HG02571 (cell line): Measurements from ENCODE around the gene PTGR1.

Experiments
- ATAC-seq: cut with Tn5 transposase; IDR thresholded peaks from one replicate; pipeline ENCODE4 v1.9.1; 2021; ENCODE audit warnings: mild to moderate bottlenecking, moderate library complexity; ENCODE audit not compliant: unreplicated experiment

PTGR1 gene

DNA sequence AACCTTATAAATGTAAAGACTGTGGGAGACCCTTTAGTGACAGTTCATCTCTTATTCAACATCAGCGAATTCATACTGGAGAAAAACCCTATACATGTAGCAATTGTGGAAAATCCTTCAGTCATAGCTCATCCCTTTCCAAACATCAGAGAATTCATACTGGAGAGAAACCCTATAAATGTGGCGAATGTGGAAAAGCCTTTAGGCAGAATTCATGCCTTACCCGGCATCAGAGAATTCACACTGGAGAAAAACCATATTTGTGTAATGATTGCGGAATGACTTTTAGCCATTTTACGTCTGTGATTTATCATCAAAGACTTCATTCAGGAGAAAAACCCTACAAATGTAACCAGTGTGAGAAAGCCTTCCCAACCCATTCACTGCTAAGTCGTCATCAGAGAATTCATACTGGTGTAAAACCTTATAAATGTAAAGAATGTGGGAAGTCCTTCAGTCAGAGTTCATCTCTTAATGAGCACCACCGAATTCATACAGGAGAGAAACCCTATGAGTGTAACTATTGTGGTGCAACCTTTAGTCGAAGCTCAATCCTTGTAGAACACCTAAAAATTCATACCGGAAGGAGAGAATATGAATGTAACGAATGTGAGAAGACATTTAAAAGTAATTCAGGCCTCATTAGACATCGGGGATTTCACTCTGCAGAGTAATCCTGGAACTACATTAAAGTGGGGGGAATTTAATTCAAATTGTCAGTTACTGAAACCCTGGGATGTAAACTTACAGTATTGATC lies 56.8 kb downstream of the PTGR1 start:
- no peak for ATAC-seq

DNA sequence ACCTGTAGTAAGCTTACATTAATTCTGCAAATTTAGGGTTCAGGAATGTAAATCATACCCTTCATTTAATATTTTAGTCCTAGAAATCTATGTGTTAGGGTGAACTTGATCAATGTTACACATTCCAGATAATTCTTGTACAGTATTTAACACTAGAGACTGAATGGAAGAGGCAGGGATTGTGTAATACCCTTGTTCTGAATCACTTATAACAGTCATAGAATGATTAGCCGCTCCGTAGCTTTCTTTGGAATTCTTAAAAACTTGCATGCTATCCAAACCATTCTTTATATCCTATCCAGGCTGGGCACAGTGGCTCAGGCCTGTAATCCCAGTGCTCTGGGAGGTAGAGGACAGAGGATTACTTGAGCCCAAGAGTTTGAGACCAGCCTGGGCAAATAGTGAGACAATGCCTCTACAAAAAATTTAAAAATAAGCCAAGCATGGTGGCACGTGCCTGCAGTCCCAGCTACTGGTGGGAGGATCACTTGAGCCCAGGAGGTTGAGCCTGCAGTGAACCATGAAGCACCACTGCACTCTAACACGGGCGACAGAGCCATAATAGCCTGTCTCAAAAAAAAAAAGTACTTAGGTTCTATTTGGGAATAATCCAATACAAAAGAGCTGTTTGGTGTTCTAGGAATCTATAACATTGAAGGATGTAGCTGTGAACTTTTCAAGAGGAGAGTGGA lies 66.2 kb downstream of the PTGR1 start:
- ATAC-seq: no peak

DNA sequence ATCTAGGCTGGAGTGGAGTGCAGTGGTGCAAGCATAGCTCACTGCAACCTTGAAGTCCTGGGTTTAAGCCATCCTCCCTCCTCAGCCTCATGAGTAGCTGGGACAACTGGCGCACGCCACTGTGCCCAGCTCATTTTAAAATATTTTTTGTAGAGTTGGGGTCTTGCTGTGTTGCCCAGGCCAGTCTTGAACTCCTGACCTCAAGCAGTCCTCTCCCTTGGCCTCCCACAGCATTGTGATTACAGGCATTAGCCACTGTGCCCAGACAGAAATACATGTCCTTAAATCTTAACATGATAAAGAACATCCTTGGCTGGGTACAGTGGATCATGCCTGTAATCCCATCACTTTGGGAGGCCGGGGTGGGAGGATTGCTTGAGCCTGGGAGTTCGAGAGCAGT lies 67.7 kb downstream of the PTGR1 start:
- ATAC-seq: no peak

DNA sequence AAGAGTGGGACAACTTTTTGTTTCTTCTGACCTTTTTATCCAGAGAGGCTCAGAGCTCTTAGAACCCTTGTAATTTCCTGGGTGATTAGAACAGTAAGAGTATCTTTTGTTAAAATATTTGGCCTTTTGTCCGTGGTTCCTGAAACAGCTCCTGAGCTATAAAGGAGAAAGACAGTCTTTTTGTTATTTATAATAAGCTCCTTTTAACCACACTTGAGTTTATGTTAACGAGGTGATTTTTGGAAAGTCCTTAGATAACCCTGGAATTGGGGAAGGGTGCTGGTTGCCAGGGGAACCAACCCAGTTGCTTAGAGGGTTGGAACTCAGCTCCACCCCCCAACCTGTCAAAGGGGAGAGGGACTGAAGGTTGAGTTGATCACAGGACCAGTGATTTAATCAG lies 69.7 kb downstream of the PTGR1 start:
- no peak for ATAC-seq

DNA sequence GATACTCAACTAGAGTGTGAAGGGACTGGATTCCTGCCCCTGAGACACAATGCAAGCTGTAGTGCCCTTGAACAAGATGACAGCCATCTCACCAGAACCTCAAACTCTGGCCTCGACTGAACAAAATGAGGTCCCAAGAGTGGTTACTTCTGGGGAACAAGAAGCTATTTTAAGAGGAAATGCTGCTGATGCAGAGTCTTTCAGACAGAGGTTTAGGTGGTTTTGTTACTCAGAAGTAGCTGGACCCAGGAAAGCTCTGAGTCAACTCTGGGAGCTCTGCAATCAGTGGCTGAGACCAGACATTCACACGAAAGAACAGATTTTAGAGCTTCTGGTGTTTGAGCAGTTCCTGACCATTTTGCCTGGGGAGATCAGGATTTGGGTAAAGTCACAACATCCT lies 72.1 kb downstream of the PTGR1 start:
- no peak for ATAC-seq

DNA sequence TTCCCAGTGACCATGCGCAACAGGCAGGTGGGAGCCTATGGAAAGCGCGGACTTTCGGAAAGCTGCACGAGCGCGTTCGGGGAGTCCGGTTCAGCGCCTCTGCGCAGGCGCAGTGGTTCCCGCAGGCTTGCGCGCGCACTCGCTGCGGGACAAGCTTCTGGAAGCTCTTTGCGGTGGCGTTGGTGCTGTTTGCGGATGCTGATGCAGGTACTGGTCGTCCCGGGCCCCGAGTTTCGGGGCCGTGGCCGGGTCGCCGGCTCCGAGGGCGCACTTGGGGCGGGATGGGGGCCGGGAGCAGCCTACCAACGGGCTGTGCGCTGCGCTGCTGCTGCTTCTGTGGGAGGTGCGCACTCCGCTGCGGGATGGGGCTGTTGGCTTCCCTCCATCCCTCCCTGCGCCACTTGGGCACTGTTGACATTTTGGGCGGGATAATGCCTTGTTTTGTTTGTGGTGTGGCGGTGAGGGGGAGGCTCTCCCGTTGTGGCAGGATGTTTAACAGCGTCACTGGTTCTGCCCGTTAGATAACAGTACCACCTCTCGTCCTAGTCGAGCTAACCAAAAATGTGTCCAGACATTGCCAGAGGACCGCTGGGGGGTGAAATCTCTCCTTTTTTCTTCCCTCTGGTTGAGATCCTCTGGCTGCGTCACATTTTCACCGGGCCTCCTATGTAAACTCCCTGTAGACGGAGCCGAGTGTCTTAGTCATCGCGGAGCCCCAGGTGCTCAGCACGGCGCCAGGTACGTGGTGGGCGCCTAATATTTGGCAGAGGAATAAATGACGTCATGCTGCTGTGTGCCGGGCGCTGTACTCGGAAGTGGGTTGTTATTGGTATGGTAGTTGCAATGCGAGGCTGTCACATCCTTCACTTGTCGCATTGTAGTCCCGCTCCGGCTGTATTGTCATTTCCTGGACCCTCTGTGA lies 74.1 kb downstream of the PTGR1 start, which contains the start of gene ZNF483:
ZNF483 (plus strand) TSS at position 124 of the 922 bp plus-strand sequence. CDS start 2,217 bp downstream, outside the sequence.
- ATAC-seq: no peak

DNA sequence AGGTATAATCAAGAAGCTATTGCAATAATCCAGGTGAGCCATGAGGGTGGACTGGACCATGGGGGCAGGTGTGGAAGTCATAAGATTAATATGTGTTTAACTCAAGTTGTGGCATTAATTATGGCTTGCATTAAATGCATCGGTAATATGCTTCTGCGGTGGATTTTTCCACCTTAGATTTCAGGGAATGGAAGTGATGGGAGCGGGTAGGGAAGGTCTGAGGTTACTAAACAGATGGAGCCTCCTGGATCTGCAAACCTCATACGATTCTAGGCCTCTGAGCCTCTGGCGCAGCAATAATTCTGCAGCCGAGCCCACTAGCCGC lies 74.8 kb downstream of the PTGR1 start:
- ATAC-seq: no peak

DNA sequence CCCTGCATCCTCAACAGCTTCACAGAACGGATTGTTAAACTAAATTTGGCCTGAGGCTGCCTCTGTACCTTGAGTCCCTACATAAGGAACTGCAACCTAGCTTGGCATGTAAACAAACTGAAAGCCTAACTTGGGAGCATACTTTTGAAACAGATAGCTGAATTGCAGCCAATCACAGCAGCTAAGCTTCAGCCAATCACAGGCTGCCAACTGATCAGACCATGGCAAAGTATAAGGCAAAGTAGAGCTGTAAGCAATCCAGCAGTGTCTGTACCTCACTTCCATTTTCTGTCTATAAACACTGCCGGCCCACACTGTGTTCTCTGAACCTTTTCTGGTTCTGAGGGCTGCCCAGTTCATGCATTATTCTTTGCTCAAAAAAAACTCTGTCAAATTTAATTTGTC lies 83.4 kb downstream of the PTGR1 start:
- no peak for ATAC-seq

DNA sequence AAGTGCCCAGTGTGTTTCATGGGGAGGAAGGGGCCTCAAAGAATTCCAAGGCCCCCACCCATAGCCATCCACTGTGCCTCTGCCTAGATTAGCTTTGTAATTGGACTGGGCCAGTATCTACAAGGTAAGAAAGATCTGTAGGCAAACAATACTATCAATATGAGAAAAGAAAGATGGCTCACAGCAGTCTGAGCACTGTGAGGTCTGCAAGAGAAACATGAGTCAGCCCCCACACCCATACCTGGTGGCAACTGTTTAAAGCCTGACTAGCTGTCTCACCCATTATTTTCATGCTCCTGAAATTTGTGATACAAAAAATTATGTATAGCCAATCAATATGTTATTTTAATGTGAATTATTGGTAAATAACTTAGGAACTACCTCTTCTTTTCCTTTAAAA lies 84.5 kb downstream of the PTGR1 start:
- no peak for ATAC-seq
